ENCODE measurements around the gene ANGEL2. TPM values are rescaled to one million over a fixed set of nuclear protein-coding genes. Genes with fewer than 3 reads are reported as not detected.

Gene ANGEL2
- total and polyA plus RNA-seq, 2 experiments from 2014 or later = 15.2 to 49.6 TPM

DNA sequence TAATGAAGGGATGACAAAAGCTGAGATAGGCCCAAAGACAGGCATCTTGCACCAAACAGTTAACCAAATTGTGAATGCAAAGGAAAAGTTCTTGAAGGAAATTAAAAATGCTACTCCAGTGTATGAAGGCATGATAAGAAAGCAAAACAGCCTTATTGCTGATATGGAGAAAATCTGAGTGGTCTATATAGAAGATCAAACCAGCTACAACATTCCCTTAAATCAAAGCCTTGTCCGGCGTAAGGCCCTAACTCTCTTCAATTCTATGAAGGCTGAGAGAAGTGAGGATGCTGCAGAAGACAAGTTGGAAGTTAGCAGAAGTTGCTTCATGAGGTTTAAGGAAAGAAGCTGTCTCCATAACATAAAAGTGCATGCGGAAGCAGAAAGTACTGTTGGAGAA lies 4.3 kb upstream of the ANGEL2 start:
- TF ChIP-seq, protein P1, sequence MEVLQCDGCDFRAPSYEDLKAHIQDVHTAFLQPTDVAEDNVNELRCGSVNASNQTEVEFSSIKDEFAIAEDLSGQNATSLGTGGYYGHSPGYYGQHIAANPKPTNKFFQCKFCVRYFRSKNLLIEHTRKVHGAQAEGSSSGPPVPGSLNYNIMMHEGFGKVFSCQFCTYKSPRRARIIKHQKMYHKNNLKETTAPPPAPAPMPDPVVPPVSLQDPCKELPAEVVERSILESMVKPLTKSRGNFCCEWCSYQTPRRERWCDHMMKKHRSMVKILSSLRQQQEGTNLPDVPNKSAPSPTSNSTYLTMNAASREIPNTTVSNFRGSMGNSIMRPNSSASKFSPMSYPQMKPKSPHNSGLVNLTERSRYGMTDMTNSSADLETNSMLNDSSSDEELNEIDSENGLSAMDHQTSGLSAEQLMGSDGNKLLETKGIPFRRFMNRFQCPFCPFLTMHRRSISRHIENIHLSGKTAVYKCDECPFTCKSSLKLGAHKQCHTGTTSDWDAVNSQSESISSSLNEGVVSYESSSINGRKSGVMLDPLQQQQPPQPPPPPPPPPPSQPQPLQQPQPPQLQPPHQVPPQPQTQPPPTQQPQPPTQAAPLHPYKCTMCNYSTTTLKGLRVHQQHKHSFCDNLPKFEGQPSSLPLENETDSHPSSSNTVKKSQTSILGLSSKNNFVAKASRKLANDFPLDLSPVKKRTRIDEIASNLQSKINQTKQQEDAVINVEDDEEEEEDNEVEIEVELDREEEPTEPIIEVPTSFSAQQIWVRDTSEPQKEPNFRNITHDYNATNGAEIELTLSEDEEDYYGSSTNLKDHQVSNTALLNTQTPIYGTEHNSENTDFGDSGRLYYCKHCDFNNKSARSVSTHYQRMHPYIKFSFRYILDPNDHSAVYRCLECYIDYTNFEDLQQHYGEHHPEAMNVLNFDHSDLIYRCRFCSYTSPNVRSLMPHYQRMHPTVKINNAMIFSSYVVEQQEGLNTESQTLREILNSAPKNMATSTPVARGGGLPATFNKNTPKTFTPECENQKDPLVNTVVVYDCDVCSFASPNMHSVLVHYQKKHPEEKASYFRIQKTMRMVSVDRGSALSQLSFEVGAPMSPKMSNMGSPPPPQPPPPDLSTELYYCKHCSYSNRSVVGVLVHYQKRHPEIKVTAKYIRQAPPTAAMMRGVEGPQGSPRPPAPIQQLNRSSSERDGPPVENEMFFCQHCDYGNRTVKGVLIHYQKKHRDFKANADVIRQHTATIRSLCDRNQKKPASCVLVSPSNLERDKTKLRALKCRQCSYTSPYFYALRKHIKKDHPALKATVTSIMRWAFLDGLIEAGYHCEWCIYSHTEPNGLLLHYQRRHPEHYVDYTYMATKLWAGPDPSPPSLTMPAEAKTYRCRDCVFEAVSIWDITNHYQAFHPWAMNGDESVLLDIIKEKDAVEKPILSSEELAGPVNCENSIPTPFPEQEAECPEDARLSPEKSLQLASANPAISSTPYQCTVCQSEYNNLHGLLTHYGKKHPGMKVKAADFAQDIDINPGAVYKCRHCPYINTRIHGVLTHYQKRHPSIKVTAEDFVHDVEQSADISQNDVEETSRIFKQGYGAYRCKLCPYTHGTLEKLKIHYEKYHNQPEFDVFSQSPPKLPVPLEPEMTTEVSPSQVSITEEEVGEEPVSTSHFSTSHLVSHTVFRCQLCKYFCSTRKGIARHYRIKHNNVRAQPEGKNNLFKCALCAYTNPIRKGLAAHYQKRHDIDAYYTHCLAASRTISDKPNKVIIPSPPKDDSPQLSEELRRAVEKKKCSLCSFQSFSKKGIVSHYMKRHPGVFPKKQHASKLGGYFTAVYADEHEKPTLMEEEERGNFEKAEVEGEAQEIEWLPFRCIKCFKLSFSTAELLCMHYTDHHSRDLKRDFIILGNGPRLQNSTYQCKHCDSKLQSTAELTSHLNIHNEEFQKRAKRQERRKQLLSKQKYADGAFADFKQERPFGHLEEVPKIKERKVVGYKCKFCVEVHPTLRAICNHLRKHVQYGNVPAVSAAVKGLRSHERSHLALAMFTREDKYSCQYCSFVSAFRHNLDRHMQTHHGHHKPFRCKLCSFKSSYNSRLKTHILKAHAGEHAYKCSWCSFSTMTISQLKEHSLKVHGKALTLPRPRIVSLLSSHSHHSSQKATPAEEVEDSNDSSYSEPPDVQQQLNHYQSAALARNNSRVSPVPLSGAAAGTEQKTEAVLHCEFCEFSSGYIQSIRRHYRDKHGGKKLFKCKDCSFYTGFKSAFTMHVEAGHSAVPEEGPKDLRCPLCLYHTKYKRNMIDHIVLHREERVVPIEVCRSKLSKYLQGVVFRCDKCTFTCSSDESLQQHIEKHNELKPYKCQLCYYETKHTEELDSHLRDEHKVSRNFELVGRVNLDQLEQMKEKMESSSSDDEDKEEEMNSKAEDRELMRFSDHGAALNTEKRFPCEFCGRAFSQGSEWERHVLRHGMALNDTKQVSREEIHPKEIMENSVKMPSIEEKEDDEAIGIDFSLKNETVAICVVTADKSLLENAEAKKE (CRISPR knock-in tag; IDR thresholded peaks at IDR 0.05) = no peak
- TF ChIP-seq EZH2phosphoT487 (IDR thresholded peaks at IDR 0.05; ENCODE audit: unreplicated experiment) (no peak), JUNB (IDR thresholded peaks at IDR 0.05; ENCODE audit: unreplicated experiment) (no peak), CREB1 (CRISPR knock-in tag; IDR thresholded peaks at IDR 0.05; ENCODE audit: low read depth) (no peak), ZNF114 (CRISPR knock-in tag; IDR thresholded peaks at IDR 0.05) (no peak), POLR2AphosphoS5 (IDR thresholded peaks at IDR 0.05; ENCODE audit: low read depth) (no peak)
- TF ChIP-seq, protein P2, sequence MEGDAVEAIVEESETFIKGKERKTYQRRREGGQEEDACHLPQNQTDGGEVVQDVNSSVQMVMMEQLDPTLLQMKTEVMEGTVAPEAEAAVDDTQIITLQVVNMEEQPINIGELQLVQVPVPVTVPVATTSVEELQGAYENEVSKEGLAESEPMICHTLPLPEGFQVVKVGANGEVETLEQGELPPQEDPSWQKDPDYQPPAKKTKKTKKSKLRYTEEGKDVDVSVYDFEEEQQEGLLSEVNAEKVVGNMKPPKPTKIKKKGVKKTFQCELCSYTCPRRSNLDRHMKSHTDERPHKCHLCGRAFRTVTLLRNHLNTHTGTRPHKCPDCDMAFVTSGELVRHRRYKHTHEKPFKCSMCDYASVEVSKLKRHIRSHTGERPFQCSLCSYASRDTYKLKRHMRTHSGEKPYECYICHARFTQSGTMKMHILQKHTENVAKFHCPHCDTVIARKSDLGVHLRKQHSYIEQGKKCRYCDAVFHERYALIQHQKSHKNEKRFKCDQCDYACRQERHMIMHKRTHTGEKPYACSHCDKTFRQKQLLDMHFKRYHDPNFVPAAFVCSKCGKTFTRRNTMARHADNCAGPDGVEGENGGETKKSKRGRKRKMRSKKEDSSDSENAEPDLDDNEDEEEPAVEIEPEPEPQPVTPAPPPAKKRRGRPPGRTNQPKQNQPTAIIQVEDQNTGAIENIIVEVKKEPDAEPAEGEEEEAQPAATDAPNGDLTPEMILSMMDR (conservative IDR thresholded peaks at IDR 0.05; ENCODE audit: low read depth in 2 of 2) = no peak
- TF ChIP-seq, protein P3, sequence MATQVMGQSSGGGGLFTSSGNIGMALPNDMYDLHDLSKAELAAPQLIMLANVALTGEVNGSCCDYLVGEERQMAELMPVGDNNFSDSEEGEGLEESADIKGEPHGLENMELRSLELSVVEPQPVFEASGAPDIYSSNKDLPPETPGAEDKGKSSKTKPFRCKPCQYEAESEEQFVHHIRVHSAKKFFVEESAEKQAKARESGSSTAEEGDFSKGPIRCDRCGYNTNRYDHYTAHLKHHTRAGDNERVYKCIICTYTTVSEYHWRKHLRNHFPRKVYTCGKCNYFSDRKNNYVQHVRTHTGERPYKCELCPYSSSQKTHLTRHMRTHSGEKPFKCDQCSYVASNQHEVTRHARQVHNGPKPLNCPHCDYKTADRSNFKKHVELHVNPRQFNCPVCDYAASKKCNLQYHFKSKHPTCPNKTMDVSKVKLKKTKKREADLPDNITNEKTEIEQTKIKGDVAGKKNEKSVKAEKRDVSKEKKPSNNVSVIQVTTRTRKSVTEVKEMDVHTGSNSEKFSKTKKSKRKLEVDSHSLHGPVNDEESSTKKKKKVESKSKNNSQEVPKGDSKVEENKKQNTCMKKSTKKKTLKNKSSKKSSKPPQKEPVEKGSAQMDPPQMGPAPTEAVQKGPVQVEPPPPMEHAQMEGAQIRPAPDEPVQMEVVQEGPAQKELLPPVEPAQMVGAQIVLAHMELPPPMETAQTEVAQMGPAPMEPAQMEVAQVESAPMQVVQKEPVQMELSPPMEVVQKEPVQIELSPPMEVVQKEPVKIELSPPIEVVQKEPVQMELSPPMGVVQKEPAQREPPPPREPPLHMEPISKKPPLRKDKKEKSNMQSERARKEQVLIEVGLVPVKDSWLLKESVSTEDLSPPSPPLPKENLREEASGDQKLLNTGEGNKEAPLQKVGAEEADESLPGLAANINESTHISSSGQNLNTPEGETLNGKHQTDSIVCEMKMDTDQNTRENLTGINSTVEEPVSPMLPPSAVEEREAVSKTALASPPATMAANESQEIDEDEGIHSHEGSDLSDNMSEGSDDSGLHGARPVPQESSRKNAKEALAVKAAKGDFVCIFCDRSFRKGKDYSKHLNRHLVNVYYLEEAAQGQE (IDR thresholded peaks at IDR 0.05; ENCODE audit: unreplicated experiment) = no peak
- Histone ChIP-seq H2AFZ (no peak overlapping the region), H4K20me1 (replicated peaks; ENCODE audit: insufficient read depth) (no peaks in the 10 kb centered on the region), H3K27me3 (ENCODE audit: insufficient read depth) (no peaks in the 10 kb centered on the region), H3K9me2 (ENCODE audit: insufficient read depth) (0 out of 2 replicates have a peak, but pooled peaks cover 15% of the 10 kb centered on the region), H3K4me1 (ENCODE audit: insufficient read depth) (no peaks in the 10 kb centered on the region), H3K27ac (ENCODE audit: low read depth) (no peak overlapping the region), H3K4me2 (no peak overlapping the region), H3K36me3 (ENCODE audit: insufficient read depth) (no peaks in the 10 kb centered on the region), H3K4me3 (no peak overlapping the region), H3K79me2 (replicated peaks; ENCODE audit: insufficient read depth) (0 out of 2 replicates have a peak, but pooled peaks cover under 1% of the 10 kb centered on the region), H3F3A (replicated peaks; ENCODE audit: low read depth) (no peaks in the 10 kb centered on the region; the same call in 1 of the 2 replicates)
- Mint-ChIP-seq H3K9me3 (peaks cover 4% of the 10 kb centered on the region), H3K4me3 (no peak overlapping the region), H3K27me3 (ENCODE audit: insufficient read depth, low read depth, poor library complexity) (no peaks in the 10 kb centered on the region), H3K4me1 (no peaks in the 10 kb centered on the region), H3K36me3 (ENCODE audit: low read depth) (peaks cover 1% of the 10 kb centered on the region; the same call in 1 of the 3 replicates), H3K27ac (no peak overlapping the region)
- no peak for ATAC-seq
- no peak for DNase-seq (ENCODE audit: low spot score)
